ENCODE data around the gene ATF5. TPM values are rescaled to one million over a fixed set of nuclear protein-coding genes. Genes with fewer than 3 reads are reported as not detected.

Gene ATF5
- polyA plus RNA-seq, 6 donors from 2014 or later = 0.49 to 0.99 (median 0.71) TPM; not detected in 1

Other genes with a start within 250 kb of the ATF5 start
- under 1 TPM in 4 of 6 donors, not detected in 2; 0.19 to 0.47 (median 0.26) TPM for gene ADM5, start 239.6 kb upstream of the ATF5 start, polyA plus RNA-seq (ENCODE audit: low read depth in 6 of 6)
- not detected for gene CPT1C, start 238.1 kb upstream of the ATF5 start, polyA plus RNA-seq (ENCODE audit: low read depth in 6 of 6)
- gene TSKS, start 165.9 kb upstream of the ATF5 start, polyA plus RNA-seq (ENCODE audit: low read depth in 6 of 6) = under 1 TPM in 1 of 6 donors, not detected in 5; 0.18 TPM
- 1 to 10 TPM; 3.9 to 8.0 (median 5.0) TPM for gene AP2A1, start 162.2 kb upstream of the ATF5 start, polyA plus RNA-seq (ENCODE audit: low read depth in 6 of 6)
- gene FUZ, start 115.9 kb upstream of the ATF5 start, polyA plus RNA-seq (ENCODE audit: low read depth in 6 of 6) = 1 to 10 TPM; 4.7 to 8.4 (median 5.7) TPM
- 10 to 100 TPM; 21.2 to 49.7 (median 28.9) TPM for gene MED25, start 110.9 kb upstream of the ATF5 start, polyA plus RNA-seq (ENCODE audit: low read depth in 6 of 6)
- 10 to 100 TPM; 46.1 to 98.3 (median 60.3) TPM for gene PTOV1, start 78.0 kb upstream of the ATF5 start, polyA plus RNA-seq (ENCODE audit: low read depth in 6 of 6)
- 10 to 100 TPM; 39.4 to 64.9 (median 49.8) TPM for gene PNKP, start 61.6 kb upstream of the ATF5 start, polyA plus RNA-seq (ENCODE audit: low read depth in 6 of 6)
- 1 to 10 TPM; 1.5 to 6.0 (median 3.2) TPM for gene AKT1S1, start 51.9 kb upstream of the ATF5 start, polyA plus RNA-seq (ENCODE audit: low read depth in 6 of 6)
- 10 to 100 TPM; 10.5 to 20.6 (median 12.3) TPM for gene TBC1D17, start 51.5 kb upstream of the ATF5 start, polyA plus RNA-seq (ENCODE audit: low read depth in 6 of 6)
- 1 to 10 TPM in 1 of 6 donors, under 1 TPM in 1, not detected in 4; 0.66 to 1.2 TPM for gene IL4I1, start 32.3 kb upstream of the ATF5 start, polyA plus RNA-seq (ENCODE audit: low read depth in 6 of 6)
- gene NUP62, start 299 bp downstream of the ATF5 start, polyA plus RNA-seq (ENCODE audit: low read depth in 6 of 6) = 10 to 100 TPM; 30.3 to 59.2 (median 51.3) TPM
- not detected for gene SIGLEC11, start 32.0 kb downstream of the ATF5 start, polyA plus RNA-seq (ENCODE audit: low read depth in 6 of 6)
- gene VRK3, start 96.2 kb downstream of the ATF5 start, polyA plus RNA-seq (ENCODE audit: low read depth in 6 of 6) = 100 to 1,000 TPM in 1 of 6 donors, 10 to 100 TPM in 5; 78.8 to 121 (median 89.0) TPM
- 1 to 10 TPM; 3.1 to 8.6 (median 5.4) TPM for gene ZNF473, start 96.8 kb downstream of the ATF5 start, polyA plus RNA-seq (ENCODE audit: low read depth in 6 of 6)
- not detected for gene IZUMO2, start 234.1 kb downstream of the ATF5 start, polyA plus RNA-seq (ENCODE audit: low read depth in 6 of 6)